Neuronal stem cell (in vitro differentiated cells): ENCODE results near the gene SLC25A4.

Source experiments
- DNase-seq: peaks from one replicate; pipeline ENCODE4 v3.0.0-alpha.2; 2013; ENCODE audit warnings: low spot score
- H2AFZ ChIP-seq: one replicate; pipeline ENCODE4 v1.6.1; 2013; ENCODE audit warnings: mild to moderate bottlenecking, low read length, inconsistent platforms
- H2AK5ac ChIP-seq: 2 replicates; pipeline ENCODE4 v1.6.1; 2013; ENCODE audit warnings: low read depth, mild to moderate bottlenecking, inconsistent platforms, low read length, moderate library complexity, mixed read lengths
- H2BK120ac ChIP-seq: 2 replicates; pipeline ENCODE4 v1.6.1; 2013; ENCODE audit warnings: low read depth, mild to moderate bottlenecking, inconsistent platforms, low read length, moderate library complexity, mixed read lengths
- H2BK12ac ChIP-seq: one replicate; pipeline ENCODE4 v1.6.1; 2013; ENCODE audit warnings: low read length, inconsistent platforms
- H2BK15ac ChIP-seq: 2 replicates; pipeline ENCODE4 v1.6.1; 2013; ENCODE audit warnings: mild to moderate bottlenecking, low read length, inconsistent platforms, mixed read lengths
- H2BK5ac ChIP-seq: one replicate; pipeline ENCODE4 v1.6.1; 2013; ENCODE audit warnings: inconsistent platforms, mild to moderate bottlenecking, low read length, moderate library complexity
- H3K14ac ChIP-seq: one replicate; pipeline ENCODE4 v1.6.1; 2013; ENCODE audit warnings: low read length, inconsistent platforms
- H3K18ac ChIP-seq: 2 replicates; pipeline ENCODE4 v1.6.1; 2013; ENCODE audit warnings: low read length, inconsistent platforms
- H3K23ac ChIP-seq: 2 replicates; pipeline ENCODE4 v1.6.1; 2013; ENCODE audit warnings: low read depth, mild to moderate bottlenecking, mixed read lengths, low read length, inconsistent platforms; ENCODE audit not compliant: poor library complexity
- H3K27ac ChIP-seq: replicated peaks from 3 replicates; pipeline ENCODE4 v1.5.1; 2013; ENCODE audit warnings: low read length, inconsistent platforms
- H3K27me3 ChIP-seq, 3 experiments: 2 replicates each; pipeline ENCODE4 v1.6.1; 2013; ENCODE audit warnings: low read length in 3 of 3, mild to moderate bottlenecking in 2 of 3, inconsistent platforms in 1 of 3, low read depth in 1 of 3, mixed read lengths in 1 of 3, moderate library complexity in 1 of 3; ENCODE audit not compliant: control insufficient read depth in 3 of 3, insufficient read depth in 3 of 3
- H3K36me3 ChIP-seq, 2 donors: replicated peaks in 1 of 2; 2 replicates each; pipeline ENCODE4 v1.6.1; 2013; ENCODE audit warnings: low read length in 2 of 2; ENCODE audit not compliant: control insufficient read depth in 2 of 2, insufficient read depth in 2 of 2
- H3K4ac ChIP-seq: 2 replicates; pipeline ENCODE4 v1.6.1; 2013; ENCODE audit warnings: inconsistent platforms, mild to moderate bottlenecking, low read length, moderate library complexity
- H3K4me1 ChIP-seq, 2 donors: 1 replicate in 1 of 2; 2 replicates in 1 of 2; pipeline ENCODE4 v1.6.1; 2013; ENCODE audit warnings: low read length in 2 of 2, low read depth in 1 of 2; ENCODE audit not compliant: control insufficient read depth in 2 of 2, insufficient read depth in 1 of 2
- H3K4me2 ChIP-seq: one replicate; pipeline ENCODE4 v1.6.1; 2013; ENCODE audit warnings: mild to moderate bottlenecking, low read length, inconsistent platforms; ENCODE audit not compliant: insufficient read depth, poor library complexity, severe bottlenecking
- H3K4me3 ChIP-seq, 2 donors: 2 replicates each; pipeline ENCODE4 v1.5.1; 2013; ENCODE audit warnings: low read length in 2 of 2, mild to moderate bottlenecking in 2 of 2, inconsistent platforms in 1 of 2, moderate library complexity in 1 of 2
- H3K79me1 ChIP-seq: one replicate; pipeline ENCODE4 v1.6.1; 2013; ENCODE audit warnings: low read depth, mild to moderate bottlenecking, inconsistent platforms, low read length, moderate library complexity
- H3K9ac ChIP-seq: one replicate; pipeline ENCODE4 v1.6.1; 2013; ENCODE audit warnings: mild to moderate bottlenecking, low read depth, low read length, inconsistent platforms; ENCODE audit not compliant: poor library complexity
- H3K9me3 ChIP-seq, 2 donors: replicated peaks in 1 of 2; 2 replicates each; pipeline versions ENCODE3 to v1.6.1; 2013; ENCODE audit warnings: low read length in 2 of 2, mild to moderate bottlenecking in 2 of 2, inconsistent platforms in 1 of 2, low read depth in 1 of 2, mixed read lengths in 1 of 2, moderate library complexity in 1 of 2; ENCODE audit not compliant: control insufficient read depth in 2 of 2, insufficient read depth in 1 of 2
- H4K8ac ChIP-seq: one replicate; pipeline ENCODE4 v1.6.1; 2013; ENCODE audit warnings: low read depth, mild to moderate bottlenecking, inconsistent platforms, low read length, moderate library complexity
- H4K91ac ChIP-seq: one replicate; pipeline ENCODE4 v1.6.1; 2013; ENCODE audit warnings: low read length, low read depth, mild to moderate bottlenecking, inconsistent platforms; ENCODE audit not compliant: poor library complexity
- WGBS, 2 donors: extraction: QIAGEN DNeasy Blood & Tissue Kit; methylation state at CpG; one replicate each; pipeline ENCODE4 v1.1.7; 2013; ENCODE audit warnings: missing lambda C conversion rate in 2 of 2, mixed read lengths in 1 of 2; ENCODE audit not compliant: insufficient read length in 2 of 2, insufficient replicate concordance in 1 of 2; ENCODE audit errors: extremely low coverage in 2 of 2; 5-methylcytosine and 5-hydroxymethylcytosine counted together

SLC25A4 gene

DNA sequence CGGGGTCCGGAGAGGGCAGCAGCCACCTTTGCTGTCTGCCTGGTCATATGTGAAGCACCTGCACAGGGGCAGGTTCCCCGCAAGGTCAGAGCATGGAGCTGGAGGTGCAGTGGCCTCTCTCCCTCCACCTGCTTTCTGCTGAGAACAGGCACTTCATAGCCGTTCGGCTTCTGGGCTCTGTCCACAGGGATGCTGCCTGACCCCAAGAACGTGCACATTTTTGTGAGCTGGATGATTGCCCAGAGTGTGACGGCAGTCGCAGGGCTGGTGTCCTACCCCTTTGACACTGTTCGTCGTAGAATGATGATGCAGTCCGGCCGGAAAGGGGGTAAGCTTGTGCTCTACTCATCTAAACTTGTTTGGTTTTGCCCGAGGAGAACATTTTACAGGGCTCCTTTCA, 2.5 kb downstream of the SLC25A4 start:
- Histone ChIP-seq H3K18ac (no peak overlapping the region), H3K23ac (peak overlapping the region; percentile 75), H4K91ac (no peak overlapping the region), H2AK5ac (no peak overlapping the region), H2BK5ac (no peak overlapping the region), H3K36me3 (peaks cover 12 to 44% of the 10 kb centered on the region in 2 donors), H3K9me3 (peaks cover 0 to 2% of the 10 kb centered on the region in 2 donors), H3K14ac (peak overlapping the region; percentile 79), H3K4me1 (peaks cover 4 to 6% of the 10 kb centered on the region in 2 donors), H4K8ac (no peak overlapping the region), H2BK15ac (no peak overlapping the region), H2BK12ac (no peak overlapping the region), H3K4me2 (no peak overlapping the region), H3K79me1 (peaks cover 8% of the 10 kb centered on the region), H3K4me3 (no peak overlapping the region), H3K27me3 (no peaks in the 10 kb centered on the region), H3K27ac (no peak overlapping the region), H2AFZ (no peak overlapping the region), H3K9ac (no peak overlapping the region), H3K4ac (no peak overlapping the region), H2BK120ac (no peak overlapping the region)
- DNase-seq = no peak
- whole genome bisulfite sequencing, 2 donors = no CpG with 5 or more reads among the region's 13 CpGs

DNA sequence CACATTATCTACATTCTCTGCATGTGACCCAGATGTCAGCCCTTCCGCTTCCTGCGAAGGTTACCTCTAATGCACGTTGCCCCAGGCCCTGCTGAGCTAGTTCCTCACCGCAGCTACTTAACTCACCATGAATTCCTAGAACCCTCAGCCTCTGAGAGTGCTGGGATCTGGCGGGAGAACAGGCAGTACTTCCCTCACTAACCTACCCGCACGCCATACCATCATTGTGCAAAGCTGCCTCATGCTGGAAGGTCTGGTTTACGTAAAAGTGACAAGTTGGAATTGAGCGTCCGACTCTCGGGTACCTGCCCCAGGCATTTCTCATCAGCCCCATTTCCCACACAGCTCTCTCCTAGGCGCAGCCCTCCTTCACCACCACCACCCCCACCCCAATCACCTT, 6.3 kb downstream of the SLC25A4 start:
- Histone ChIP-seq H2BK12ac (no peak overlapping the region), H2AFZ (no peak overlapping the region), H4K91ac (no peak overlapping the region), H3K23ac (no peak overlapping the region), H3K4me3 (no peak overlapping the region), H3K79me1 (peaks cover 5% of the 10 kb centered on the region), H2BK15ac (no peak overlapping the region), H2AK5ac (no peak overlapping the region), H3K27ac (no peak overlapping the region), H3K9ac (no peak overlapping the region), H3K9me3 (peaks cover 0 to 2% of the 10 kb centered on the region in 2 donors), H3K27me3 (no peaks in the 10 kb centered on the region), H4K8ac (no peak overlapping the region), H3K4me1 (peaks cover 0 to 4% of the 10 kb centered on the region in 2 donors), H3K18ac (no peak overlapping the region), H2BK120ac (no peak overlapping the region), H3K36me3 (peaks cover 12 to 64% of the 10 kb centered on the region in 2 donors), H3K14ac (no peak overlapping the region), H2BK5ac (no peak overlapping the region), H3K4ac (no peak overlapping the region), H3K4me2 (no peak overlapping the region)
- DNase-seq = no peak
- no CpG with 5 or more reads among the region's 12 CpGs for WGBS, 2 donors

DNA sequence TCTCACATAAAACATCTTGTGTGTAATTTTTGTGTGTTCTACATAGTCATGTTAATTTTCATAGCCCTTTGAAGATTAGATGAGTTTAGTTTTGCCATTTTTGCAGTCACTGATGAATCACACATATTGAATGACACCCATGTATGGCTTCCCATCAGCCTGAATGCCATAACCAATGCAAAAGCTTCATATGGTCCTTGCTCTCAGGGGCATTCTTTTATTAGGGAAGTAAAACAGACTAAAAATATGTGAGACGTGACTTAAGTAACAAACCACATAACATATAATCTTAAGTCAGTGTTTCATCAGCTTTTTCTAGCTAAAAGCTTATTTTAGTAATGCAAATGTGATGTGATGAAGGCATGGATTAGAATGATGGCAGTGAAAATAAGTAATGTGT, 8.2 kb downstream of the SLC25A4 start:
- no peak overlapping the region for H4K91ac ChIP-seq
- no peak overlapping the region for H3K4me2 ChIP-seq
- no peak overlapping the region for H3K23ac ChIP-seq
- no CpG with 5 or more reads among the region's 1 CpG for WGBS, 2 donors
- H2BK5ac ChIP-seq = no peak overlapping the region
- no peak overlapping the region for H2BK12ac ChIP-seq
- H2BK15ac ChIP-seq = no peak overlapping the region
- H3K27ac ChIP-seq = no peak overlapping the region
- no peaks in the 10 kb centered on the region for H3K79me1 ChIP-seq
- no peak overlapping the region for H3K9ac ChIP-seq
- H3K4me3 ChIP-seq = no peak overlapping the region
- no peaks in the 10 kb centered on the region for H3K27me3 ChIP-seq
- H2BK120ac ChIP-seq = no peak overlapping the region
- H3K14ac ChIP-seq = no peak overlapping the region
- no peak overlapping the region for H4K8ac ChIP-seq
- no peak for DNase-seq
- no peak overlapping the region for H2AK5ac ChIP-seq
- no peak overlapping the region for H2AFZ ChIP-seq
- peaks cover 0 to 2% of the 10 kb centered on the region in 2 donors for H3K9me3 ChIP-seq
- H3K4me1 ChIP-seq = no peaks in the 10 kb centered on the region
- H3K36me3 ChIP-seq = peaks cover 3 to 49% of the 10 kb centered on the region in 2 donors
- no peak overlapping the region for H3K4ac ChIP-seq
- no peak overlapping the region for H3K18ac ChIP-seq

DNA sequence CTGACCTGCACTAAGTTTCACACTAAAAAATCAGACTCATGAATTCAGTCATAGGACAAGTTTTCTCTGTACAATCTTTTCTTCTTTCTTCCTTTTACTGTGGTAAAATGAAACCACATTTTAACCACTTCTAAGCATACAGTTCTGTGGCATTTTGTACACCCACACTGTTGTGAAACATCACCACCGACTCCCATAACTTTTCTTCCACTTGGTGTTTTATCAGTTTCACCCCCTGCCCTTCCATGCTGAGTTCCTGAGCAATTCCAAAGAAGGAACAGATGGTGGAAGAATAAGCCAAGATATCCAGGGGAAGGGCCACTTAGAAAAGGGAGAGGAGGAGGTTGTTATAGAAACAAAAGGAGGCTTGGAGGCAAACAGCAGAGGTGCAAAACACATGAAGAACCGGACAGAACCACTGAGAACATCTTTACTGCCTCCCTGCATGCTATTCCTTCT, 22.6 kb downstream of the SLC25A4 start:
- Histone ChIP-seq H3K18ac (no peak overlapping the region), H3K36me3 (peaks cover 4 to 87% of the 10 kb centered on the region in 2 donors), H2AFZ (no peak overlapping the region), H4K8ac (no peak overlapping the region), H3K4me1 (peaks cover 3 to 7% of the 10 kb centered on the region in 2 donors), H4K91ac (no peak overlapping the region), H3K4me2 (no peak overlapping the region), H2BK120ac (no peak overlapping the region), H3K4ac (no peak overlapping the region), H3K27ac (no peak overlapping the region), H3K14ac (no peak overlapping the region), H3K79me1 (no peaks in the 10 kb centered on the region), H2BK12ac (no peak overlapping the region), H2AK5ac (no peak overlapping the region), H3K9me3 (no peaks in the 10 kb centered on the region), H3K9ac (no peak overlapping the region), H3K23ac (no peak overlapping the region), H3K4me3 (no peak overlapping the region), H3K27me3 (no peaks in the 10 kb centered on the region), H2BK5ac (no peak overlapping the region), H2BK15ac (no peak overlapping the region)
- WGBS, 2 donors = no CpG with 5 or more reads among the region's 2 CpGs
- no peak for DNase-seq
